GM23248 (cell line): Measurements from ENCODE around the gene HNRNPK. TPM values are rescaled to one million over a fixed set of nuclear protein-coding genes. Genes with fewer than 3 reads are reported as not detected.

Experiments used
- DNase-seq: peaks from one replicate; pipeline ENCODE4 v3.0.0-alpha.2; 2015
- H2AFZ ChIP-seq: fragments of 200-600 bp; sonication (generic); 2 replicates; pipeline ENCODE4 v1.6.1; 2016; ENCODE audit warnings: antibody characterized with exemption
- H3F3A ChIP-seq: fragments of 200-600 bp; sonication (generic); 2 replicates; pipeline ENCODE4 v1.6.1; 2016; ENCODE audit warnings: mild to moderate bottlenecking, antibody characterized with exemption, mixed run types; ENCODE audit not compliant: insufficient read depth
- H3K27ac ChIP-seq: fragments of 200-600 bp; sonication (generic); 2 replicates; pipeline ENCODE4 v1.5.1; 2016; ENCODE audit warnings: mild to moderate bottlenecking
- H3K27me3 ChIP-seq: fragments of 200-600 bp; sonication (generic); replicated peaks from 2 replicates; pipeline ENCODE4 v1.6.1; 2016; ENCODE audit warnings: mild to moderate bottlenecking; ENCODE audit not compliant: insufficient read depth
- H3K36me3 ChIP-seq: fragments of 200-600 bp; sonication (generic); 2 replicates; pipeline ENCODE4 v1.6.1; 2016; ENCODE audit warnings: low read depth, mild to moderate bottlenecking
- H3K4me1 ChIP-seq: fragments of 200-600 bp; sonication (generic); 2 replicates; pipeline ENCODE4 v1.6.1; 2016; ENCODE audit warnings: mild to moderate bottlenecking; ENCODE audit not compliant: insufficient read depth
- H3K4me2 ChIP-seq: fragments of 200-600 bp; sonication (generic); one replicate; pipeline ENCODE4 v1.6.1; 2016; ENCODE audit warnings: mild to moderate bottlenecking; ENCODE audit not compliant: unreplicated experiment
- H3K4me3 ChIP-seq: fragments of 200-600 bp; sonication (generic); 2 replicates; pipeline ENCODE4 v1.5.1; 2016; ENCODE audit warnings: mild to moderate bottlenecking
- H3K79me2 ChIP-seq: fragments of 200-600 bp; sonication (generic); 2 replicates; pipeline ENCODE4 v1.6.1; 2016; ENCODE audit warnings: mild to moderate bottlenecking; ENCODE audit not compliant: insufficient read depth
- H3K9ac ChIP-seq: fragments of 200-600 bp; sonication (generic); 2 replicates; pipeline ENCODE4 v1.6.1; 2016; ENCODE audit warnings: mild to moderate bottlenecking
- H3K9me2 ChIP-seq: fragments of 200-600 bp; sonication (generic); 2 replicates; pipeline ENCODE4 v1.6.1; 2016; ENCODE audit warnings: mixed run types, mild to moderate bottlenecking, moderate library complexity; ENCODE audit not compliant: insufficient read depth
- H3K9me3 ChIP-seq: fragments of 200-600 bp; sonication (generic); one replicate; pipeline ENCODE4 v1.6.1; 2017; ENCODE audit warnings: low read depth
- H4K20me1 ChIP-seq: fragments of 200-600 bp; sonication (generic); 2 replicates; pipeline ENCODE4 v1.6.0; 2016; ENCODE audit not compliant: insufficient read depth
- EZH2 ChIP-seq: fragments of 200-600 bp; sonication (generic); IDR thresholded peaks from 2 replicates; pipeline ENCODE4 v1.6.1; 2018; ENCODE audit warnings: antibody characterized with exemption, mild to moderate bottlenecking; ENCODE audit not compliant: insufficient read depth, poor library complexity, severe bottlenecking
- EZH2phosphoT487 ChIP-seq: fragments of 200-600 bp; sonication (generic); IDR thresholded peaks from 2 replicates; pipeline ENCODE4 v1.6.1; 2018; ENCODE audit warnings: antibody characterized with exemption, moderate library complexity, mild to moderate bottlenecking, low read depth; ENCODE audit not compliant: insufficient read depth
- WGBS, 2 experiments: methylation state at CpG; one replicate each; pipeline ENCODE4 v1.1.6; 2015 to 2017; ENCODE audit warnings: low lambda C conversion rate in 2 of 2, low coverage in 1 of 2; ENCODE audit errors: missing lambda C conversion rate in 2 of 2; 5-methylcytosine and 5-hydroxymethylcytosine counted together
- in situ Hi-C: fragments of 300-500 bp; cut with MboI; formaldehyde crosslinking; loops from 2 replicates; pipeline ENCODE4 v1.15.0; 2020
- polyA plus RNA-seq: library from polyadenylated mRNA; unstranded; fragments of >200 nt; fragmentation: Nextera tagmentation; extraction: Ambion mirVana; gene quantifications from 2 replicates; pipeline ENCODE4 v1.2.1, GENCODE V29; 2016
- total RNA-seq: library from RNA; depleted of rRNA; stranded (reverse); fragments of >200 nt; shearing (Covaris generic); gene quantifications from 2 replicates; pipeline ENCODE4 v1.2.3, GENCODE V29; 2014

Gene HNRNPK
- total and polyA plus RNA-seq, 2 experiments from 2014 or later: 370 to 500 TPM

- H3F3A ChIP-seq: no peaks in the 10 kb centered on the region
- no peaks in the 10 kb centered on the region for H3K9me3 ChIP-seq
- in situ Hi-C loops: no loop called here
- H3K4me2 ChIP-seq: no peak overlapping the region
- no peak overlapping the region for H2AFZ ChIP-seq
- no peaks in the 10 kb centered on the region for H4K20me1 ChIP-seq
- no peaks in the 10 kb centered on the region for H3K9me2 ChIP-seq
- no peaks in the 10 kb centered on the region for H3K79me2 ChIP-seq
- H3K27ac ChIP-seq: no peak overlapping the region
- no peaks in the 10 kb centered on the region for H3K27me3 ChIP-seq
- TF ChIP-seq EZH2: no peak
- TF ChIP-seq EZH2phosphoT487: no peak
- WGBS, 2 experiments: 95 to 96% methylated on average over 3 of the region's 3 CpGs
- H3K9ac ChIP-seq: no peak overlapping the region
- DNase-seq: no peak
- H3K4me1 ChIP-seq: peaks cover 15% of the 10 kb centered on the region
- peaks cover 4% of the 10 kb centered on the region; the same call in 1 of the 2 replicates for H3K36me3 ChIP-seq
- no peak overlapping the region for H3K4me3 ChIP-seq
Measured at GRCh38 chr9:84003246-84003645, 23.2 kb upstream of the HNRNPK start.

- in situ Hi-C loops: no loop called here
- no peak for TF ChIP-seq EZH2phosphoT487
- no peak for TF ChIP-seq EZH2
- no peaks in the 10 kb centered on the region for H3K9me3 ChIP-seq
- H3K4me1 ChIP-seq: peaks cover 15% of the 10 kb centered on the region
- no peaks in the 10 kb centered on the region for H3K27me3 ChIP-seq
- no peaks in the 10 kb centered on the region for H4K20me1 ChIP-seq
- H3K4me3 ChIP-seq: no peak overlapping the region
- no peaks in the 10 kb centered on the region for H3K79me2 ChIP-seq
- H3K9me2 ChIP-seq: no peaks in the 10 kb centered on the region
- H3K4me2 ChIP-seq: no peak overlapping the region
- H3K36me3 ChIP-seq: peaks cover under 1% of the 10 kb centered on the region; the same call in 1 of the 2 replicates
- peak overlapping the region; percentile 22; the same call in 1 of the 2 replicates for H2AFZ ChIP-seq
- no peak overlapping the region for H3K9ac ChIP-seq
- DNase-seq: peak; percentile 11
- H3F3A ChIP-seq: no peaks in the 10 kb centered on the region
- no peak overlapping the region for H3K27ac ChIP-seq
Measured at GRCh38 chr9:84002344-84002743, 22.3 kb upstream of the HNRNPK start.

GRCh38 chr9:84001621-84002020 lies 21.6 kb upstream of the HNRNPK start:
- WGBS, 2 experiments: 96 to 97% methylated on average over 2 of the region's 2 CpGs
- H3K9me3 ChIP-seq: no peaks in the 10 kb centered on the region
- in situ Hi-C loops: no loop called here

GRCh38 chr9:84000186-84000585 lies 20.2 kb upstream of the HNRNPK start:
- no peak for TF ChIP-seq EZH2
- TF ChIP-seq EZH2phosphoT487: no peak

More at GRCh38 chr9:84001621-84002020, 21.6 kb upstream of the HNRNPK start:
- H3K4me1 ChIP-seq: peaks cover 15% of the 10 kb centered on the region
- peaks cover 1% of the 10 kb centered on the region; the same call in 1 of the 2 replicates for H3K79me2 ChIP-seq
- no peaks in the 10 kb centered on the region; the same call in 1 of the 2 replicates for H3K36me3 ChIP-seq
- H3K9me2 ChIP-seq: no peaks in the 10 kb centered on the region
- TF ChIP-seq EZH2phosphoT487: no peak
- no peaks in the 10 kb centered on the region for H3F3A ChIP-seq
- no peaks in the 10 kb centered on the region for H4K20me1 ChIP-seq
- no peak overlapping the region for H3K4me3 ChIP-seq
- no peak overlapping the region for H3K4me2 ChIP-seq
- no peak overlapping the region for H2AFZ ChIP-seq
- no peak overlapping the region for H3K9ac ChIP-seq
- DNase-seq: no peak
- H3K27me3 ChIP-seq: no peaks in the 10 kb centered on the region
- no peak overlapping the region for H3K27ac ChIP-seq

More at GRCh38 chr9:84000186-84000585, 20.2 kb upstream of the HNRNPK start:
- H3K27me3 ChIP-seq: no peaks in the 10 kb centered on the region
- H2AFZ ChIP-seq: peak overlapping the region; percentile 64
- H3F3A ChIP-seq: no peaks in the 10 kb centered on the region
- H3K27ac ChIP-seq: peak overlapping the region; percentile 32
- H3K9me3 ChIP-seq: no peaks in the 10 kb centered on the region
- peak; percentile 47 for DNase-seq
- H3K4me1 ChIP-seq: peaks cover 15% of the 10 kb centered on the region
- 0 out of 2 replicates have a peak overlapping the region, but pooled peaks have one; percentile 27 for H3K9ac ChIP-seq
- H3K9me2 ChIP-seq: no peaks in the 10 kb centered on the region
- no peaks in the 10 kb centered on the region for H4K20me1 ChIP-seq
- H3K4me3 ChIP-seq: peak overlapping the region; percentile 13; the same call in 1 of the 2 replicates
- H3K36me3 ChIP-seq: no peaks in the 10 kb centered on the region; the same call in 1 of the 2 replicates
- 49 to 55% methylated on average over 3 of the region's 3 CpGs for WGBS, 2 experiments
- in situ Hi-C loops: no loop called here
- H3K79me2 ChIP-seq: peaks cover 15% of the 10 kb centered on the region
- peak overlapping the region; percentile 54 for H3K4me2 ChIP-seq
